ENCODE results near the gene LMAN1L.

Gene LMAN1L

DNA sequence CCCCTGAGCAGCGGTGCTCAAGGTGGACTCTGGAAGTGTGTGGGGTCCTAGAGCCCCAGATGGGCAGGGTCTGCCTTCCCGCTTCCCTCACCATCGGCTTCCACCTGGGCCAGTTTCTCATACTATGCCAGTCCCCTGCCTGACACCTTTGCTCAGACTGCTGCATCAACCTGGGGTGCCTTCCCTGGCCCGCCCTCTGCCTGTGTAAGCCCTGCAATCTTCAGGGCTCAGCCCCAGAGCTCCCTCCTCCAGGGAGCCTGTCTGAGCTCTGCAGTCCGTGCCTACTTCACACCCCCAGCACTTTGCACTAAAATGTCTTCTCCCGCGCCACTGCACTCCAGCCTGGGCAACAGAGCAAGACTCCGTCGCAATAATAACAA is 17.7 kb upstream of the LMAN1L start:
- peaks cover 7% of the 10 kb centered on the region; the same call in 1 of the 2 replicates for H3K36me3 ChIP-seq (ENCODE audit: insufficient read depth, low read length)
- no peak overlapping the region for H3K9ac ChIP-seq (ENCODE audit: insufficient read length)
- no peak for TF ChIP-seq EZH2 (IDR thresholded peaks at IDR 0.05)
- no peak for TF ChIP-seq FOXP2 (optimal IDR thresholded peaks at IDR 0.05; ENCODE audit: control extremely low read depth, extremely low read length, insufficient read depth)
- TF ChIP-seq POLR2AphosphoS5 (IDR thresholded peaks at IDR 0.05; ENCODE audit: borderline replicate concordance, low read depth, low read length): no peak
- no peak for DNase-seq (ENCODE audit: low read depth, low spot score)
- no peaks in the 10 kb centered on the region for H3K9me3 ChIP-seq (ENCODE audit: low read depth, low read length)
- H3K27ac ChIP-seq: no peak overlapping the region
- H3K4me3 ChIP-seq: no peak overlapping the region

DNA sequence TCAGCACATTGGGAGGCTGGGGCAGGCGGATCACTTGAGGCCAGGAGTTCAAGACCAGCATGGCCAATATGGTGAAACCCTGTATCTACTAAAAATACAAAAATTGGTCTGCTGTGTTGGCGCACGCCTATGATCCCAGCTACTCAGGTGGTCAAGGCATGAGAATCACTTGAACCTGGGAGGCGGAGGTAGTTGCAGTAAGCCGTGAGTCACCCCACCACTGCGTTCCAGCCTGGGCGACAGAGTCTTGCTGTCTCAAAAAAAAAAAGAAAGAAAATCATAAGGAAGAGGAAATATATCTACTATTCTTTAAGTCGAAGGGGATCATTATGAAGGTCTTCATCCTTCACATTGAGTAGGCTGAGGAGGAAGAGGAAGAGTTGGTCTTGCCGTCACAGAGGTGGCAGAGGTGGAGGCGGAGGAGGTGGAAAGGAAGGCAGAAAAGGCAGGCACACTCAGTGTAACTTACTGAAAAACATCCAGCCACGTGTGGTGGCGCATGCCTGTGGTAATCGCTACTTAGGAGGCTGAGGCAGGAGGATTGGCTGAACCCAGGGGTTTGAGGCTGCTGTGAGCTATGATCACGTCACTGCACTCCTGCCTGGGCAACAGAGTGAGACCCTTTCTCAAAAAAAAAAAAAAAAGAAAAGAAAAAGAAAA is 16.5 kb upstream of the LMAN1L start:
- no peak for DNase-seq (ENCODE audit: low read depth, low spot score)
- H3K36me3 ChIP-seq (ENCODE audit: insufficient read depth, low read length): peaks cover 16% of the 10 kb centered on the region; the same call in 1 of the 2 replicates
- no peak overlapping the region for H3K27ac ChIP-seq
- H3K9me3 ChIP-seq (ENCODE audit: low read depth, low read length): no peaks in the 10 kb centered on the region
- no peak overlapping the region for H3K4me3 ChIP-seq
- TF ChIP-seq EZH2 (IDR thresholded peaks at IDR 0.05) (no peak), POLR2AphosphoS5 (IDR thresholded peaks at IDR 0.05; ENCODE audit: borderline replicate concordance, low read depth, low read length) (no peak), FOXP2 (optimal IDR thresholded peaks at IDR 0.05; ENCODE audit: control extremely low read depth, extremely low read length, insufficient read depth) (no peak)
- H3K9ac ChIP-seq (ENCODE audit: insufficient read length): no peak overlapping the region

DNA sequence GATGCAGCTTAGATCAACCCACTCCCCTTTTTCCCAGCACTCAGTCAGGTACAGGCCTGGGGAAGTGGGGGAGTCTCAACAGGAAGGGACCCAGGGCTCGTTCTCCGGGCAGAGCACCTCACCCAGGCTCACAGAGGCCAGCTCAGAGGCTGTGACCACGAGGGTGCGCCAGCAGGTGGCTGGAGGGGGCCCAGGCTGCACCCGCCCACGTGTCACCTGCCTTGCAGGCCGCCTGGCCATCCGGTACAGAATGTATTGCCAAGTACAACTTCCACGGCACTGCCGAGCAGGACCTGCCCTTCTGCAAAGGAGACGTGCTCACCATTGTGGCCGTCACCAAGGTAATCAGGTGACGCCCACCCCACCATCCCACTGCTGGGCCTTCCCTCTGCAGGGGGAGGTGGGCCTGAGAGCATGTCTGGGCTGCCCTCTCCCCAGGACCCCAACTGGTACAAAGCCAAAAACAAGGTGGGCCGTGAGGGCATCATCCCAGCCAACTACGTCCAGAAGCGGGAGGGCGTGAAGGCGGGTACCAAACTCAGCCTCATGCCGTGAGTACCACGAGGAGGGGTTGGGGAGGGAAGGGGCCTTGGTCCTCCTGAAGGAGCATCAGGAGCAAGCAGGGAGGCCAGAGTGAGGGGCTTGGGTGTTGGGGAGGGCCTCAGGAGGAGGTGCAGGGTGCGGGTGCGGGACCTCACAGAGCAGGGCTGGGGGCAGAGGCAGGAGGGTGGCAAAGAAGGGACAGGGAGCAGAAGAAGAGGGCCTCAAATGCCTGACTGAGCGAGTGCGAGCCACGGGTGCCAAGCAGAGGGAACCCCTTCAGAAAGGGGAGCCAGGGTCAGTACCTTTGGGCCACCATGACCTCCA is 14.0 kb upstream of the LMAN1L start:
- no peak overlapping the region for H3K4me3 ChIP-seq
- peaks cover 32% of the 10 kb centered on the region; the same call in 1 of the 2 replicates for H3K36me3 ChIP-seq (ENCODE audit: insufficient read depth, low read length)
- H3K9me3 ChIP-seq (ENCODE audit: low read depth, low read length): no peaks in the 10 kb centered on the region
- H3K27ac ChIP-seq: no peak overlapping the region
- no peak for TF ChIP-seq POLR2AphosphoS5 (IDR thresholded peaks at IDR 0.05; ENCODE audit: borderline replicate concordance, low read depth, low read length)
- no peak for TF ChIP-seq FOXP2 (optimal IDR thresholded peaks at IDR 0.05; ENCODE audit: control extremely low read depth, extremely low read length, insufficient read depth)
- no peak for TF ChIP-seq EZH2 (IDR thresholded peaks at IDR 0.05)
- no peak for DNase-seq (ENCODE audit: low read depth, low spot score)
- no peak overlapping the region for H3K9ac ChIP-seq (ENCODE audit: insufficient read length)

DNA sequence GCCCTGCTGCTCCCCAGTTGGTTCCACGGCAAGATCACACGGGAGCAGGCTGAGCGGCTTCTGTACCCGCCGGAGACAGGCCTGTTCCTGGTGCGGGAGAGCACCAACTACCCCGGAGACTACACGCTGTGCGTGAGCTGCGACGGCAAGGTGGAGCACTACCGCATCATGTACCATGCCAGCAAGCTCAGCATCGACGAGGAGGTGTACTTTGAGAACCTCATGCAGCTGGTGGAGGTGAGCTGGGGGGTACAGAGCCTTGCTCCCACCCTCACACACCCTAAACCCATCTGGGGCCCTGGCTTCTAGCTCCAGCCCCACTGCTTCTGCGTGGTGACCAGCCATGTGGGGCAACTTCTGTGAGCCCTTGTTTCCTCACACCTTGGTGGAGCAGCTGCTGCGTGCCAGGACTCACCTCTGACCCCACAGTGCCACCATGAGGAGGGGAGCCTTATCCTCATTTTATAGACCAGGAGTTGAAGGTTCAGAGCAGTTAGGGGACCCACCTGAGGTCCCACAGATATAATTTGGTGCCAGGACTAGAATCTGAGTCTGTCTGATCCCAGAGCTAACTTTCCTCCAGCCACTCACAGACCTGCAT is 13.3 kb upstream of the LMAN1L start:
- TF ChIP-seq EZH2 (IDR thresholded peaks at IDR 0.05) (no peak), POLR2AphosphoS5 (IDR thresholded peaks at IDR 0.05; ENCODE audit: borderline replicate concordance, low read depth, low read length) (no peak), FOXP2 (optimal IDR thresholded peaks at IDR 0.05; ENCODE audit: control extremely low read depth, extremely low read length, insufficient read depth) (no peak)
- Histone ChIP-seq H3K4me3 (no peak overlapping the region), H3K27ac (no peak overlapping the region), H3K36me3 (ENCODE audit: insufficient read depth, low read length) (peaks cover 32% of the 10 kb centered on the region; the same call in 1 of the 2 replicates), H3K9me3 (ENCODE audit: low read depth, low read length) (no peaks in the 10 kb centered on the region), H3K9ac (ENCODE audit: insufficient read length) (no peak overlapping the region)
- DNase-seq (ENCODE audit: low read depth, low spot score): no peak

DNA sequence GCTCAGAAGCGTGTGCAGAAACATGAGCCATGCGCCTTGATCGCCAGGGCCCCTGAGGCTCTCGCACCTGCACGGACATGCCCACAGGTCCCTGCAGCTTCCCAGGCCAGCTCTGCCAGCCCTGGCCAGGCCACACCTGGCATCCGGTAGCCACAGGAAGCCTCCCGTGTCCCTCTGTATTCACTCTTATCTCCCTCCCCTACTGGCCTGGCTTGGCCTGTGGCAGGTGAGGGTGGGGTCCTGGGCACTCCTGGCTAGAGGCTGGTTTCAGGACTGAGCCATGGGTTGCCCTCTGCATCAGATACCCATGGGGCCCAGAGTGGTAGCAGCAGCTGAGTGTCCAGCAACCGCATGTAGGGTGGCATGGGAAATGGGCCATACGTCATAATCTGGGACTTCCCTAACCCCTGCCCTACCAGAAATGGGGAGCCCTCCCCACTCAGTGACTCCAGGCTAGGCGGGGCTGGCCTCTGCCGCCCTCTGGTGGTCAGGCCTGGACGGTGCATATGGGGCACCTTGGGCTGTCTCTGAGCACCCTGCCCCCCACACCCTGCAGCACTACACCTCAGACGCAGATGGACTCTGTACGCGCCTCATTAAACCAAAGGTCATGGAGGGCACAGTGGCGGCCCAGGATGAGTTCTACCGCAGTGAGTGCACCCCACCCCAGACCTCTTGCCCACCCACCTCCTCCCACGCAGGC is 12.6 kb upstream of the LMAN1L start:
- DNase-seq (ENCODE audit: low read depth, low spot score): no peak
- no peak overlapping the region for H3K9ac ChIP-seq (ENCODE audit: insufficient read length)
- H3K4me3 ChIP-seq: no peak overlapping the region
- no peak overlapping the region for H3K27ac ChIP-seq
- H3K36me3 ChIP-seq (ENCODE audit: insufficient read depth, low read length): peaks cover 32% of the 10 kb centered on the region; the same call in 1 of the 2 replicates
- no peaks in the 10 kb centered on the region for H3K9me3 ChIP-seq (ENCODE audit: low read depth, low read length)
- TF ChIP-seq POLR2AphosphoS5 (IDR thresholded peaks at IDR 0.05; ENCODE audit: borderline replicate concordance, low read depth, low read length) (no peak), EZH2 (IDR thresholded peaks at IDR 0.05) (no peak), FOXP2 (optimal IDR thresholded peaks at IDR 0.05; ENCODE audit: control extremely low read depth, extremely low read length, insufficient read depth) (no peak)

DNA sequence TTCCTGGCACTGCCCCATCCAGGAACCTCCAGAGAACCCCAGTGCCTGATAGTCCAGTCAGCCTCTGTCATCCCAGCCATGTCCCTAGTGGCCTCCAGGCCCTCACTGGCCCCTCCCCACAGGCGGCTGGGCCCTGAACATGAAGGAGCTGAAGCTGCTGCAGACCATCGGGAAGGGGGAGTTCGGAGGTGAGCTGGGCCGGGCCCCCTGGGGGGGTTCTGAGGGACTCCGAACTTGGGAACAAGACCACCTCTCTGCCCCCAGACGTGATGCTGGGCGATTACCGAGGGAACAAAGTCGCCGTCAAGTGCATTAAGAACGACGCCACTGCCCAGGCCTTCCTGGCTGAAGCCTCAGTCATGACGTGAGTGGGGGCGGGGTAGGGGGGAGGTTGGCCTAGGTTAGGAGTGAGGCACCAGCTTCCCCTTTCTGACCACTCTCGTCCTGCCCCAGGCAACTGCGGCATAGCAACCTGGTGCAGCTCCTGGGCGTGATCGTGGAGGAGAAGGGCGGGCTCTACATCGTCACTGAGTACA is 12.0 kb upstream of the LMAN1L start:
- DNase-seq (ENCODE audit: low read depth, low spot score): no peak
- no peak for TF ChIP-seq EZH2 (IDR thresholded peaks at IDR 0.05)
- TF ChIP-seq POLR2AphosphoS5 (IDR thresholded peaks at IDR 0.05; ENCODE audit: borderline replicate concordance, low read depth, low read length): no peak
- TF ChIP-seq FOXP2 (optimal IDR thresholded peaks at IDR 0.05; ENCODE audit: control extremely low read depth, extremely low read length, insufficient read depth): no peak
- no peak overlapping the region for H3K27ac ChIP-seq
- H3K9ac ChIP-seq (ENCODE audit: insufficient read length): no peak overlapping the region
- H3K36me3 ChIP-seq (ENCODE audit: insufficient read depth, low read length): peaks cover 32% of the 10 kb centered on the region; the same call in 1 of the 2 replicates
- H3K4me3 ChIP-seq: no peak overlapping the region
- no peaks in the 10 kb centered on the region for H3K9me3 ChIP-seq (ENCODE audit: low read depth, low read length)

DNA sequence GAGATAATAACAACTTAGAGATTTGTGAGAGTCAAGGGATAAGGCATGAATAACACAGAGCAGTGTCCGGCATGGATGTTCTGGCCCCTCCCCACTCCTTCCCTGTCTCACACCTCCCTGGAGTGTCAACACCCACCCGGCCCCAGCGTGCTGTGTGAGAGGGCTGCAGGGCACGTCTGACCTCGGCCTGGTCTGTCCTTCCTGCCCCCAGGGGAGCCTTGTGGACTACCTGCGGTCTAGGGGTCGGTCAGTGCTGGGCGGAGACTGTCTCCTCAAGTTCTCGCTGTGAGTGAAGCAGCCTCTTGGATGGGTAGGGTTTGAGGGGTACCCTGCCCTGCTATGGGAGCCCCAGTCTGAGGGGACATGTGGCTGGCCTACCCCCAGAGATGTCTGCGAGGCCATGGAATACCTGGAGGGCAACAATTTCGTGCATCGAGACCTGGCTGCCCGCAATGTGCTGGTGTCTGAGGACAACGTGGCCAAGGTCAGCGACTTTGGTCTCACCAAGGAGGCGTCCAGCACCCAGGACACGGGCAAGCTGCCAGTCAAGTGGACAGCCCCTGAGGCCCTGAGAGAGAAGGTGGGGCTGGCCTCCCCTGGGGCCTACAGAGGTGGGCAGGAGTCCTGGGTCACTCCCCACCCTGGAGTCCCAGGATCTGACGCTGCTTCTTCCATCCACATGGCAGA is 11.2 kb upstream of the LMAN1L start:
- Histone ChIP-seq H3K36me3 (ENCODE audit: insufficient read depth, low read length) (peaks cover 32% of the 10 kb centered on the region; the same call in 1 of the 2 replicates), H3K9ac (ENCODE audit: insufficient read length) (no peak overlapping the region)

More for the DNA sequence above, 11.2 kb upstream of the LMAN1L start:
- DNase-seq (ENCODE audit: low read depth, low spot score): no peak
- Histone ChIP-seq H3K4me3 (no peak overlapping the region), H3K9me3 (ENCODE audit: low read depth, low read length) (no peaks in the 10 kb centered on the region), H3K27ac (no peak overlapping the region)
- TF ChIP-seq FOXP2 (optimal IDR thresholded peaks at IDR 0.05; ENCODE audit: control extremely low read depth, extremely low read length, insufficient read depth) (no peak), POLR2AphosphoS5 (IDR thresholded peaks at IDR 0.05; ENCODE audit: borderline replicate concordance, low read depth, low read length) (0 out of 2 replicates have a peak, but pooled peaks have one; percentile 3)

All from SK-N-MC (cell line).